Psoas muscle (tissue), 8 donors: ENCODE results near the gene WDR37. TPM values are rescaled to one million over a fixed set of nuclear protein-coding genes. Genes with fewer than 3 reads are reported as not detected.
"Not testable (repeated sequence)": the region's sequence is repeated elsewhere in the genome, so short reads cannot be mapped to it uniquely, and the experiment has no call there.

ENCODE experiments used
- ATAC-seq, 4 donors: fragments of 200-7000 bp; cut with Tn5 transposase; one replicate each; pipeline ENCODE4 v1.9.1; 2020; ENCODE audit warnings: moderate library complexity in 3 of 4, mild to moderate bottlenecking in 2 of 4
- DNase-seq, 2 donors: peaks; one replicate each; pipeline ENCODE4 v3.0.0-alpha.2; 2020
- H3K27ac ChIP-seq: fragments of 200-600 bp; one replicate; pipeline ENCODE4 v1.8.0; 2022
- H3K27me3 ChIP-seq, 3 donors: fragments of 200-600 bp in 1 of 3; one replicate each; pipeline versions ENCODE4 v1.6.1 to v1.8.0; 2013 to 2022; ENCODE audit warnings: low read length in 2 of 3, mild to moderate bottlenecking in 2 of 3, moderate library complexity in 1 of 3; ENCODE audit not compliant: insufficient read depth in 3 of 3
- H3K36me3 ChIP-seq, 2 donors: fragments of 200-600 bp in 1 of 2; one replicate each; pipeline versions ENCODE4 v1.6.1 to v1.8.0; 2013 to 2022; ENCODE audit warnings: low read depth in 1 of 2, mild to moderate bottlenecking in 1 of 2, moderate library complexity in 1 of 2; ENCODE audit not compliant: insufficient read depth in 1 of 2
- H3K4me1 ChIP-seq: fragments of 200-600 bp; one replicate; pipeline ENCODE4 v1.8.0; 2022
- H3K4me3 ChIP-seq: fragments of 200-600 bp; one replicate; pipeline ENCODE4 v1.8.0; 2022; ENCODE audit warnings: mild to moderate bottlenecking
- H3K9me3 ChIP-seq: fragments of 200-600 bp; one replicate; pipeline ENCODE4 v1.8.0; 2022
- WGBS, 3 donors: extraction: QIAGEN DNeasy Blood & Tissue Kit; methylation state at CpG; one replicate each; pipeline versions ENCODE4 v1.1.6 to v1.1.7; 2013; 5-methylcytosine and 5-hydroxymethylcytosine counted together
- intact Hi-C, 2 donors: fragments of 100-400 bp; cut with DNase I; formaldehyde crosslinking; loops; one replicate each; pipeline versions ENCODE4 v1.11.0 to v1.14.2; 2022
- long read RNA-seq, 2 donors: library from polyadenylated mRNA; unstranded; transcript quantifications; one replicate each; pipeline ENCODE4 v2.0.0, GENCODE V29; 2021
- polyA plus RNA-seq, 3 donors: library from polyadenylated mRNA; stranded (reverse); fragments of 200-250 nt; gene quantifications; one replicate each; pipeline ENCODE4 v1.2.3, GENCODE V29; 2013
- total RNA-seq, 4 donors: library from RNA; stranded (reverse); fragmentation: NEBNext Ultra II Directional in 2 of 4; extraction: Animal tissue kit (Norgen Biotek cat#: 25700) in 2 of 4; gene quantifications; one replicate each; pipeline versions ENCODE4 v1.2.1 to v1.2.4, GENCODE V29; 2021 to 2023
- TF ChIP-seq, protein P1 (sequence below): fragments of 200-600 bp; IDR thresholded peaks from one replicate; pipeline ENCODE4 v1.8.0; 2022; ENCODE audit warnings: antibody characterized with exemption
- donor health status: healthy with polysubstance abuse.
- donor health status: DM: no; HTN: no; CAD: no; lungs with moderate emphysema.
- donor health status: Bipolar disorder and iron deficiency.
- donor health status: healthy.
- donor health status: DM: yes; HTN: yes; CAD: no.
- donor health status: DM: no; HTN: no; CAD: no.
- donor health status: DM: no; HTN: no; CAD: no.
- donor health status: DM: yes; HTN: yes; CAD: no.

Gene WDR37, protein sequence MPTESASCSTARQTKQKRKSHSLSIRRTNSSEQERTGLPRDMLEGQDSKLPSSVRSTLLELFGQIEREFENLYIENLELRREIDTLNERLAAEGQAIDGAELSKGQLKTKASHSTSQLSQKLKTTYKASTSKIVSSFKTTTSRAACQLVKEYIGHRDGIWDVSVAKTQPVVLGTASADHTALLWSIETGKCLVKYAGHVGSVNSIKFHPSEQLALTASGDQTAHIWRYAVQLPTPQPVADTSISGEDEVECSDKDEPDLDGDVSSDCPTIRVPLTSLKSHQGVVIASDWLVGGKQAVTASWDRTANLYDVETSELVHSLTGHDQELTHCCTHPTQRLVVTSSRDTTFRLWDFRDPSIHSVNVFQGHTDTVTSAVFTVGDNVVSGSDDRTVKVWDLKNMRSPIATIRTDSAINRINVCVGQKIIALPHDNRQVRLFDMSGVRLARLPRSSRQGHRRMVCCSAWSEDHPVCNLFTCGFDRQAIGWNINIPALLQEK
- total RNA-seq: 10 to 100 TPM; 17.2 to 28.3 (median 21.4) TPM
- 10 to 100 TPM in 1 of 3 donors, 1 to 10 TPM in 2; 6.8 to 14.1 (median 9.7) TPM for polyA plus RNA-seq
- long read RNA-seq, donor 1, full-length matches to known transcripts: 1 of 15 reads
- long read RNA-seq, donor 1, partial matches to known transcripts: 5 of 15 reads
- long read RNA-seq, donor 1, other reads (novel, unspliced or antisense): 9 of 15 reads
- long read RNA-seq, donor 2, full-length matches to known transcripts: 1 of 53 reads
- long read RNA-seq, donor 2, partial matches to known transcripts: 16 of 53 reads
- long read RNA-seq, donor 2, other reads (novel, unspliced or antisense): 36 of 53 reads

DNA sequence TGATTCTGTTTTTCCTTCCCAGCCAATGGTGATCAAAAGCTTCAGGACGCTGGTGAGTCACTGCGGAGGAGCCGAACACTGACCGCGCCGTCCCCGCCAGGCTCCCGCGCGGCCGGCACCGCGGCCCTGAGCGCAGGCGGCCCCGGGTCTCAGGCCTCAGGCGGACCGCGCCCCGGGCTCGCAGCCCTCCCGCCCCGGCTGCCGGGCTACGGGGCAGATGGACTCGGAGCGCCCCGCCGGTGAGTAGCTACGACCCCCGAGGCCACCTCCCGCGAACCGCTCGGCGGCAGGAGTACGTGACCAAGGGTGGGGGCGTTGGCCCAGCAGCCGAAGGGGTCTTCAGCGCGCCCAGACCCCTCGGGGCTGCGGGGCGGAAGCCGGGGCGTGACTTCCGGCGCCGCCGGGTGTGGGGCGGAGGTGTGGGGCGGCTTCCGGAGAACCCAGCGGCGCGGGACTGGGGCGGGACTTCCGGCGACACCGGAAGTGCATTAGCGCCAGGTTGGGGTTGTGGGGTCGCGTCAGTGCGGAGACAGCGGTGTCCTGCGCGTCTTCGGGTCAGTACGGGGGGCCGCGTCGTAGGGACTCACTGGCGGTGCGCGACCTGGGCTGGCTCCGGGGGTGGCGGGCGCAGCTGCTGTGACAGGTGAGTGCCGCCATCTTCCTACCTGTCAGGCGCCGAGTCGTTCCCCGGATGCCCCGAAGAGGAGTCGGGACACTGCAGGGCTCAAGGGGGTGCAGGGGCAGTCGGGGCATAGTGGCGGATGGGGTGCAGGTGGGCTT is at the start of gene WDR37:
Gene WDR37, plus strand, starts transcription at position 60 of the 780 bp plus-strand sequence. CDS start 15,771 bp downstream, outside the sequence.
- 0 to 1% (median 0%) methylated on average over 81 to 87 of the region's 87 CpGs for WGBS, 3 donors
- ATAC-seq: peak; percentile 96 to 97 (median 96)

DNA sequence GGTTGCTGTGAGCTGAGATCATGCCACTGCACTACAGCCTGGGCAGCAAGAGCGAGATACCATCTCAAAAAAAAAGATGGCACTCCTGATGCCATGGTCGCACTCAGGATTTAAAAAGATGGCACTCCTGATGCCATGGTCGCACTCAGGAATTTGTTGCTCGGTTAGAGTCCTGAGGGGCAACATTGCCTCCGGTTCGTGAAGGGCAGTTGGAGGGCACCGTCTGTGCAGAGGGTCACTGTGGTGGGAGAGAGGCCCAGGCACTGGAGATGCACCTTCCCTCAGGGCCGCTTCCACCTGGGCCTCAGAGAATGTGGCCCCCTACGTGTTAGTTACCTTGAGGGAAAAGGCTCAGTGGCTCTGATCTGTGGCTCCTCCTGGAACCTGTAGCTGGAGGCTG is 49.6 kb upstream of the WDR37 start:
- Histone ChIP-seq H3K27me3 (no peaks in the 10 kb centered on the region), H3K9me3 (peaks cover 21% of the 10 kb centered on the region), H3K4me1 (no peaks in the 10 kb centered on the region), H3K36me3 (peaks cover 35 to 99% of the 10 kb centered on the region in 2 donors), H3K4me3 (no peak overlapping the region), H3K27ac (no peak overlapping the region)
- ATAC-seq (no peak), DNase-seq (no peak)
- intact Hi-C loops: no loop called here
- TF ChIP-seq, protein P1, sequence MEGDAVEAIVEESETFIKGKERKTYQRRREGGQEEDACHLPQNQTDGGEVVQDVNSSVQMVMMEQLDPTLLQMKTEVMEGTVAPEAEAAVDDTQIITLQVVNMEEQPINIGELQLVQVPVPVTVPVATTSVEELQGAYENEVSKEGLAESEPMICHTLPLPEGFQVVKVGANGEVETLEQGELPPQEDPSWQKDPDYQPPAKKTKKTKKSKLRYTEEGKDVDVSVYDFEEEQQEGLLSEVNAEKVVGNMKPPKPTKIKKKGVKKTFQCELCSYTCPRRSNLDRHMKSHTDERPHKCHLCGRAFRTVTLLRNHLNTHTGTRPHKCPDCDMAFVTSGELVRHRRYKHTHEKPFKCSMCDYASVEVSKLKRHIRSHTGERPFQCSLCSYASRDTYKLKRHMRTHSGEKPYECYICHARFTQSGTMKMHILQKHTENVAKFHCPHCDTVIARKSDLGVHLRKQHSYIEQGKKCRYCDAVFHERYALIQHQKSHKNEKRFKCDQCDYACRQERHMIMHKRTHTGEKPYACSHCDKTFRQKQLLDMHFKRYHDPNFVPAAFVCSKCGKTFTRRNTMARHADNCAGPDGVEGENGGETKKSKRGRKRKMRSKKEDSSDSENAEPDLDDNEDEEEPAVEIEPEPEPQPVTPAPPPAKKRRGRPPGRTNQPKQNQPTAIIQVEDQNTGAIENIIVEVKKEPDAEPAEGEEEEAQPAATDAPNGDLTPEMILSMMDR: no peak
- WGBS, 3 donors: 95 to 98% (median 97%) methylated on average over 9 of the region's 9 CpGs

More for the DNA sequence above, at the start of gene WDR37:
- TF ChIP-seq, protein P1: no peak
- no peaks in the 10 kb centered on the region for H3K9me3 ChIP-seq
- H3K36me3 ChIP-seq: peaks cover 3 to 35% of the 10 kb centered on the region in 2 donors
- peak; percentile 91 to 95 for DNase-seq
- peak within 1 kb of the TSS; percentile 96 for H3K4me3 ChIP-seq
- H3K27me3 ChIP-seq: no peaks in the 10 kb centered on the region
- H3K27ac ChIP-seq: peak within 1 kb of the TSS; percentile 100
- peaks cover 50% of the 10 kb centered on the region for H3K4me1 ChIP-seq
- intact Hi-C loops: loop anchor here (5.0 to 10.0 kb wide), 2 partner anchors 69 to 122 kb away; partner anchors contain the start of genes GTPBP4 (in 2 of the 2) and LARP4B (in 1 of the 2)

DNA sequence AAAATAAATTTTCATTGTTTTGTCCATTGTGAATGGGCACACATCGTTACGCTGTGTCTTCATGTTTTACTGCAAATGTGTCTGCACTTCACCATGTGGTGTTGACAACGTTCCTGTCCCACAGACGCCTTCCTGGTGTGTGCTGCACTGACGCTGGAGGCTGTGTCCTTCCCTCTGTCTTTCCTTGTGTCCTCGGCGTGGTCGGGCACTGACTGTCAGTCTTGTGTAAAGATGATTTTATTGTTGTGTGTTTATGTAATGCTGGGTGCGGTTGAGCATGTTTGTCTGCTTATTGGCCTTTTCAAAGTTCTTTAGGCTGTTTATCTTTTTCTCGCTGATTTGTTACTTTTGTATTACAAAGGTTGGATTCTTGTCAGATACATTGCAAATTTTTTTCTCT is 48.6 kb upstream of the WDR37 start:
- Histone ChIP-seq H3K27ac (no peak overlapping the region), H3K9me3 (peaks cover 11% of the 10 kb centered on the region), H3K4me3 (no peak overlapping the region), H3K27me3 (no peaks in the 10 kb centered on the region), H3K4me1 (no peaks in the 10 kb centered on the region), H3K36me3 (peaks cover 43 to 99% of the 10 kb centered on the region in 2 donors)
- TF ChIP-seq, protein P1: no peak
- no peak for ATAC-seq
- WGBS, 3 donors: 89 to 94% (median 92%) methylated on average over 10 of the region's 10 CpGs
- DNase-seq: no peak
- intact Hi-C loops: no loop called here

DNA sequence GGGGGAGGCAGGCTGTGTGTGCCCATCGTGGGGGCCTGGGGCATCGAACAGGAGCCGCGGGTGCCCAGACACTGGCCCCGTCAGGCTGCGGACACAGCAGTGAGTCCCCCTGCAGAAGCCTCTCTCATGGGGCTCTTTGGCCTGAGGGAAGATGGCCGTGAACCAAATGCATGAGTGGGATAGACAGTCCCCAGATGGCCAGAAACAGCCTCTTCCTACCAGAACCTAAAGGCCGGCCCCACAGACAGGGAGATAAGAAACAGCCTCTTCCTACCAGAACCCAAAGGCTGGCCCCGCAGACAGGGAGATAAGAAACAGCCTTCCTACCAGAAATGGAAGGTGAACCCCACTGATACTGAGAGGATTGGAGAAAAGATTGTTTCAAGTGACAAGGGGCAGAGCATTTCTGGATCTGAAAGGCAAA is 47.1 kb upstream of the WDR37 start:
- H3K36me3 ChIP-seq: peaks cover 34 to 99% of the 10 kb centered on the region in 2 donors
- 91 to 97% (median 94%) methylated on average over 9 of the region's 9 CpGs for WGBS, 3 donors

DNA sequence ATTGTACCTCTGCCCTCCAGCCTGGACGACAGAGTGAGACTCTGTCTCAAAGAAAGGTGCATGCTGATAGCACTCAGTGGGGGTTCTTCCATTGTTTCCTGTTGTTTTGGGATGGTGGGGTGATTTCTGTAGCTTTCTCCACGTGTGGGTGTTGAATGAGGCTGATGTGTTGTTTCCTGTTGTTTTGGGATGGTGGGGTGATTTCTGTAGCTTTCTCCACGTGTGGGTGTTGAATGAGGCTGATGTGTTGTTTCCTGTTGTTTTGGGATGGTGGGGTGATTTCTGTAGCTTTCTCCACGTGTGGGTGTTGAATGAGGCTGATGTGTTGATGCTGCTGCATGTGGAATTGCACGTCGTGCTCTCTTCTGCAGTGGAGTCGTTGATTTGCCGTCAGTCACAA is 46.2 kb upstream of the WDR37 start:
- H3K27me3 ChIP-seq, H3K27ac ChIP-seq, intact Hi-C loops, DNase-seq, H3K9me3 ChIP-seq, H3K4me1 ChIP-seq, ATAC-seq, H3K4me3 ChIP-seq: not testable (repeated sequence)
- 70 to 76% (median 73%) methylated on average over 7 to 8 of the region's 8 CpGs for WGBS, 3 donors
- peaks cover 31 to 99% of the 10 kb centered on the region in 2 donors for H3K36me3 ChIP-seq

More for the DNA sequence above, 47.1 kb upstream of the WDR37 start:
- Histone ChIP-seq H3K27ac (no peak overlapping the region), H3K4me3 (no peak overlapping the region), H3K27me3 (no peaks in the 10 kb centered on the region), H3K4me1 (no peaks in the 10 kb centered on the region), H3K9me3 (no peaks in the 10 kb centered on the region)
- intact Hi-C loops: no loop called here
- TF ChIP-seq, protein P1: no peak
- ATAC-seq (no peak), DNase-seq (no peak)
